GM18861 (cell line): ENCODE measurements around the gene BTBD8.

Experiments used
- ATAC-seq: cut with Tn5 transposase; IDR thresholded peaks from one replicate; pipeline ENCODE4 v1.9.1; 2021; ENCODE audit not compliant: unreplicated experiment

BTBD8 gene

DNA sequence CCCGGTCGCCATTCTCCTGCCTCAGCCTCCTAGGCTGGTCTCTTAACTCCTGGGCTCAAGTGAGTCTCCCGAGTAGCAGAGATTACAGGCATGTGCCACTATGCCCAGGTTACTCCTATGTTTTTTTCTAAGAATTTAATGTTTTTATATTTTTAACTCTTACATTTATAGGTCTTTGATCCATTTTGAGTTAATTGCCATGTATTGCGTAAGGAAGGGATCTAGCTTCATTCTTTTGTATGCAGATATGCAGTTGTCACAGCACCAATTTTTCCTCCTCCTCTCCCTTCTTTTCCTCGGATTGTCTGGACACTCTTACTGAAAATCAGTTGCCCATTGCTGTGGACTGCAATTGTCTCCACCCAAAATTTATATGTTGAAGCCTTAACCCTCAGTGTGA is 11.5 kb downstream of the BTBD8 start:
- no peak for ATAC-seq

DNA sequence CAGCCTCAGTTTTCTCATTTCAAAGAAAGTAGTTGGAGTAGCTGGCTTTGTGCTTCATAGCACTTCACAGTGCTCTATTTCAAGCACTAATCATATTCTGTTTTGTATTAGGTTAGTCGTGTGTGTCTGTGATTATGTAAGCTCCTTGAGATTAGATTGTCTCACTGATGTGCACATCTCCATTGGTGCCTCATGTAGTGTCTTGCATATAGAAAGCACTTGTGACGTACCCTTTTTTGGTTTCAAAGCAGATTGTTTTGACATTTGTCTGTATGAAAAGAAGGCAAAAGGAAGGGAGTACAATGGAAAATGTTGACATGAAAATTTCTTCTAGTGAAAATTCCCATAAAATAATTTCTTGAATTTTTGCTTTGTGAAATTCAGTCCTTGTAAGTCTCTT is 13.9 kb downstream of the BTBD8 start:
- no peak for ATAC-seq

DNA sequence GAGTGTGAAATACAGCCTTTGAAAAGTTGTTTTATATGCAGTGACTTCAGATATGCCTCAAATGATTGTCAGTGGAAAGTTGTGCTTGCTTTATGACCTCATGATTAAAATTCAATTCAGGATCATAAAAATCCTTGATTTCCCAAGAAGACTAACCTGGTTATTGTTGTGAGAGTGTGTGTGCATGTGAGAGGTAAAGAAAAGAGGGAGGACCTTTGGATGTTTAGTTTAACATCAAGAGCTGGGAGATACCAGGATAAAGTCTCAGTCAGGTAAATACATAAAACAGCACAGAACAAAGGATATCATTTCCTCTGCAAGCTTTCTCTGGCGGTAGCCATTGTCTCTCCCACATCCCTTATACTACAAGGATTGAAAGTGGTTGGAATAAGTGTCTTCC is 14.4 kb downstream of the BTBD8 start:
- ATAC-seq = no peak

DNA sequence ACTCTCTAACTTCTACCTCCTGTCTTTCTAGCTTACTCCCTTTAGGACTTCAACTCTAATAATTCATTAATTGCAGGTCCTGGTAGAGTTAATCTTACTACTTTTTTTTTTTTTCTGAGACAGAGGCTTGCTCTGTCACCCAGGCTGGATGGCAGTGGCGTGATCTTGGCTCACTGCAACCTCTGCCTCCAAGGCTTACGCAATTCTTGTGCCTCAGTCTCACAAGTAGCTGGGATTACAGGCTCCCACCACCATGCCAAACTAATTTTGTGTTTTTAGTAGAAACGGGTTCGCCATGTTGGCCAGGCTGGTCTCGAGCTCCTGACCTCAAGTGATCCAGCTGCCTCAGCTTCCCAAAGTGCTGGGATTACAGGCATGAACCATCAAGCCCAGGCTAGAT is 15.7 kb downstream of the BTBD8 start:
- ATAC-seq = no peak

DNA sequence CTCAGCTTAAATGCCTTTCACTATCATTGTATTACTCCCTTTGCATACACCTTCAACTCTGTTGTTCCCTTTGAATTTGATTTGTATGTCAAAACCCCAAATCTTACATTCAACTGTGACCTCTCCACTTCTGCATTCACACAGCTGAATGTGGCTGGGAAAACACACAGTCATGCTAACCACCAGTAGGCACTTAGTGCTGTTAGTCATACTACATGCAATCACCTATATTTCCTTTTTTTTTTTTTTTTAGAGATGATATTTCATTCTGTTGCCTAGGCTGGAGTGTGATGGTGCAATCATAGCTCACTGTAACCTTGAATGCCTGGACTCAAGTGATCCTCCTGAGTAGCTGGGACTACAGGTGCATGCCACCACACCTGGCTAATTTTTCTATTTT is 16.2 kb downstream of the BTBD8 start:
- no peak for ATAC-seq

DNA sequence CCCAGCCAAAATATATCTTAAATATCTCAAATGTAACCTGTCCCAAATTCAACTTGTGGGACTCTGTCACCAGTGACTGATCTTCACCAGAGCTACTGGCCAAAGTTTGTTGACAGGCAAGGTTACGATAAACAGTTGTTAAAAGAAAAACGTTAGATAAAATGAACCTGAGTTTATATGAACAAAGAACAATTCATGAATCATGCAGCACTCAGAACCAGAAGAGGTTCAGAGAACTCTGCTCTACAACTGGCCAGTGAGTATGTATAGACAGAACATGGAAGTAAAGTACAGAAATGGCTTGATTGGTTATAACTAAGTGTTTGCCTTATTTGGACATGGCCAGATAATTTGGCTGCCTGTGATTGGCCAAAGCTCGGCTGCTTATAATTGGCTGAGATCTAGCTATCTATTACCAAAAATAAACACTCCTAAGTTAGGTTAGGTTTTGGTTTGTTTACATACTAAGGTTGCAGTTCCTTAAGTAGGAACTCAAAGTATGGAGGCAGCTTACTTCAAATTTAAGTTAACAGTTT is 25.5 kb downstream of the BTBD8 start:
- no peak for ATAC-seq

DNA sequence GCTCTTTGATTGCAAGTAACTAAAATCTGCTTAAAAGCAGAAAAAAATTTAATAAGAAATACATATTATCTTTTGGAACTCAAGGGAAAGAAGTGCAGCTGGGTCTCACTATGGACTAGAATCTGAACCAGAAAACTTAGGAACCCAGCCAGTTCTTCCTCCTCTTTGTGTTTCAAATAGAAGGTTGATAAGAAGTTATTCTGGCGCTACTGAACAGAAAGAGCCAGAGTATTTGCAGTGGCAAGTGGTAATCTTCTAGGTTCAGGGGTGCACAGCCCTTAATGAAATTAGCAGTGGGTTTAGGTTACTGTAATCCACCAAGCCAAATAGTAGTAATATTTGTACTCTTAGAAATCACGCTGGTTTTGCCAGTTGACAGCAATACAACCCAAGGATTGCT is 28.5 kb downstream of the BTBD8 start:
- ATAC-seq = no peak

DNA sequence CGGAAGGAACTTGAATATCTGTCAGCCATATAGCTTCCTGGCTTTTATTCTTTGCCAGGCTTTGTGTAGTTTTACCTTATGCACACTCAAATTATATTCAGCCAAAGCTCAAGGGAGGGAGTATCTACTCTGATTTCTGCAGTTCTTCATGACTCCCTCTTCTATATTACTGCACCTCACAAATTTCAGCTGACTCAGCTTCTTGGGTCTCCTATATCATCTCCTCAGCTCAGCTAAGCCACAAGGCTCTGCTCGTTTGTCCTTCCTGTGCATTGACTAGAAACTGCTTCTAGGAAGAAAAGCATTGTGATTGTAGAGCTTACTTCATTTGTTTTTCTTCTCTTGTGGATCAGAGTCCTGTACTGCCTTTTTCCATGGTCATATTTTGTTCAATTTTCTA is 37.4 kb downstream of the BTBD8 start:
- no peak for ATAC-seq

DNA sequence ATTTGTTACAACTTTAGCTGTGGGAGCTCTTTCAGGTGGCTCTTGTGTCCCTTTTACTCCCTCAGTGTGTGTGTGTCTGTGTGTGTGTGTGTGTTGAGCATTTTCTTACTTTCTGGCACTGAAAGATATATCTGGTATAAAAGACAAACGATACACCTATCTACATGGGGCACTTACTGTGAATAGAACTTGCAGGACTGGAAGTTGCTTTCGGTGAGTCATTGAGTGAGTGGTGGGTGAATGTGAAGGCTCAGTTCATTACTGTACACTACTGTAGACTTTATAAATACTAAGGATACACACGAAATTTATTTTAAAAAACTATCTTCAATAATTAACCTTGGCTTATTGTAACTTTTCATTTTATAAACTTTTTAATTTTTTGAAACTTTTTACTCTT is 38.7 kb downstream of the BTBD8 start:
- no peak for ATAC-seq

DNA sequence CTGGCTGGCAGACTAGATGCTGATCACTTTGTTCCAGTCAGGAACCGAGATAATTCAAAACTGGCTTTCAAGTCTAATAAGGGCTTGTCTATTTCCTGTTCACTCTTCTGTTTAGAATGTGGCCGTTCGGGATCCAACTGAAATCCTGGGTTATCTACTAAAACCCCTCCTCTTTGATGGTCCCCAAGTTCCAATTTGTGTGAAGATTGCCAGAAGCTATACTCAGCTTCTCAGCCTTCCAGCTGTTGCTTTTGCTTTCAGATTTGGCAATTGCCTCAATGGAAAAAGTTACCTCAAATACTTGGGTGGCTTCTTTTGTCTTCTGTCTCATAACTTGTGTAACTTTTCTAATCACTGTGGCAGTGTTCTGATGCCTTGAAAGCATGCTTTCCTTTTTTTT is 43.7 kb downstream of the BTBD8 start:
- no peak for ATAC-seq

DNA sequence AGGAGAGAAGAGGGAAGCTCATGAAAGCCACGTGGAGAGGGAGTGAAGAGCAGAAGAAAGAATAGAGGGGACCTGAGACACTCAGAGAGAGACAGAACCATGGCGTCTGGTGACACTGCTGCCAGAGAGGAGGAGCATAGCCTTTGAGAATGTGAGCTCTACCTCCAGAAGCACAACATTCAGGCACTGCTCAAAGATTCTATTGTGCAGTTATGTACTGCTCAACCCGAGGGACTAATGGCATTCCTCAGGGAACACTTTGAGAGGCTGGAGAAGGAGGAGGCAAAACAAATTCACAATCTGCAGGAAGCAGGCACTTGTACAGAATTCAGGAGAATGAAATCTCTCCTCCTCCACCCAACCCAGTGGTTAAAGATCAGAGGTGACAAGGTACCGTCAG is 45.1 kb downstream of the BTBD8 start:
- ATAC-seq = no peak

DNA sequence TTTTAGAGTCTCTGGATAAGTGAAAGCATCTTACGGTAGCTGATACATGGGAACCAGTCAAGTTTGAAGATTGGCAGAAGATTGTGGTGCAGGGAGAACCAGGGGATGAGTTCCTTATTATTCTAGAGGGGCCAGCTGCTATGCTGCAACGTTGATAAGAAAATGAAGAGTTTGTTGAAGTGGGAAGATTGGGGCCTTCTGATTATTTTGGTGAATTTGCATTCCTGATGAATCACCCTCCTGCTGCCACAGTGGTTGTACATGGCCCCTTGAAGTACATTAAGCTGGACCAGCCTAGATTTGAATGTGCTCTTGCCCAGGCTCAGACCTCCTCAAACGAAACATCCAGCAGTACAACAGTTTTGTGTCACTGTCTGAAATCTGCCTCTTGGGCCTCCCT is 45.9 kb downstream of the BTBD8 start:
- no peak for ATAC-seq

DNA sequence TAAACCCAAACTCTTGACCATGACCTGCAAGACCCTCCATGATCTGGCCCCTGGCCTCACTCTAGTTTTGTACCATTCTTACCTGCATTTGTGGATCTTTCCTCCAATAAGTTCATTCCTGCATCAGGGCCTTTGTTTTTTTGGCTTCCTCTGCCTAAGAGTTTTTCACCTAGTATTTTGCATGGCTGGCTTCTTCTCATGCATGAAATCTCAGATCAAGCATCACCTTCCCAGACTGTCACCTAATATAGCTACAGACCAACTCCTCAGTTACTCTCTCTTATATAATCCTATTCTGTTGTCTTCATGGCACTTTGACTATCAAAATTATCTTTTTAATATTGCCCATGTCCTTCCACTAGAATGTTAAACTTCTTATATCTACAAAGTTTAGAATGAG is 54.2 kb downstream of the BTBD8 start:
- ATAC-seq = no peak

DNA sequence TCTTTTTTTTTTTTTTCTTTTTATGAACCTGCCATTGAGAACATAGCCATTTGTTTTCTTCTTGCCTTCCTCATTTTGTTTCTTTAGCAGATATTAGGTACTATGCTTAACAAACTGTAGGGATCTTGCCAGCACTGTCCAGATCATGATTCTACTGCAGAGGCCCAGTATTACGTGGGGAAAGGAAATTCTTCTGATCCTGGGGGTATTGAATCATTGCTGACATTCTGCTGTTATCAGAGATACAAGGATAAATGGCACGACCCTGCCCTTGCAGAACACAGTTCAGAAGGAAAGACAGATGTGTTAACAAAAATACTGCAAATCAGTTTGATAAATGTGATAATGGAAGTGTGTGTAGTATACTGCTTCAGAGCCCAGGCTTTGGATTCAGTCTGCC is 56.2 kb downstream of the BTBD8 start:
- no peak for ATAC-seq

DNA sequence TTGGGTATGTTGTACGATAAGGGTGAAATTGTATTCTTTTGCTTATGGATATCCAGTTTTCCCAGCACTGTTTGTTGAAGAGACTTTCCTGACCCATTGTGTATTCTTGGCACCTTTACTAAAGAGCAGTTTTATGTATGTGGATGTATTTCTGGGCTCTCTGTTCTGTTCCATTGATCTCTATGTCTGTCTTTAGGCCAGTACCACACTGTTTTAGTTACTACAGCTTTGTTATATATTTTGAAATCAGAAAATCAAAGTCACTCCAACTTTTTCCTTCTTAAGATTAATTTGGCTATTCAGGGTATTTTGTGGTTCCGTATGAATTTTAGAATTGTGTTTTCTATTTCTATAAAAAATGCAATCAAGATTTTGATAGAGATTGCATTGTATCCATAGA is 74.8 kb downstream of the BTBD8 start:
- ATAC-seq = no peak

DNA sequence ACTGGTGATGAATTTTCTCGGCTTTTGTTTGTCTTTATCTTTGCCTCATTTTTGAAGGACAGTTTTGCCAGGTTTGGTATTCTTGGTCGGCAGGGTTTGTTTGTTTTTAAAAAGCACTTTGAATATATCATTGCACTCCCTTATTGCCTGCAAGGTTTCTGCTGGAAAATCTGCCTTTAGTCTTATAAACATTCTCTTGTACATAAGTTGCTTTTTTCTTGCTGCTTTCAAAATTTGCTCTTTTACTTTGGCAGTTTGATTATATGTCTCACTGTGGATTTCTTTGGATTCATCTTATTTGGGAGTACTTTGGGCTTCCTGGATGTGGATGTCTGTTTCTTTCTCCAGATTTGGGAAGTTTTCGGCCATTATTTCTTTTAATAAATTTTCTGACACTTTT is 79.4 kb downstream of the BTBD8 start:
- ATAC-seq = no peak

DNA sequence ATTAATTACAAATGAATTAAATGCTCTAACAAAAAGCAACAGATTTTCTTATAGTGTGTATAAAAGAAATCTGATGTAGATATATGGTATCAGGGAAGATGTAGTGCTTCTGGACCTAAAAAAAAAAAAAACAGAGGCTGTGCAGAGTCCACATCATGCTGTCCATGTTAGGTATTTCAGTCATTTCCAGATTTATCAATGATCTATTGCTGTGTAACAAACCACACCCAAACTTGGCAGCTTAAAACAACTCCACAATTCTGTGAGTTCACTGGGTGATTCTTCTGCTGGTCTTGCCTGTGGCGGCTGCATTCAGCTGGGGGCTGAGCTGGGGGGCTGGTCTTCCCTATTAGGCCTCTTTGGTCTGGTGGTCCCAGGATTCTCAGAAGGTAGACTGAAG is 85.2 kb downstream of the BTBD8 start:
- no peak for ATAC-seq

DNA sequence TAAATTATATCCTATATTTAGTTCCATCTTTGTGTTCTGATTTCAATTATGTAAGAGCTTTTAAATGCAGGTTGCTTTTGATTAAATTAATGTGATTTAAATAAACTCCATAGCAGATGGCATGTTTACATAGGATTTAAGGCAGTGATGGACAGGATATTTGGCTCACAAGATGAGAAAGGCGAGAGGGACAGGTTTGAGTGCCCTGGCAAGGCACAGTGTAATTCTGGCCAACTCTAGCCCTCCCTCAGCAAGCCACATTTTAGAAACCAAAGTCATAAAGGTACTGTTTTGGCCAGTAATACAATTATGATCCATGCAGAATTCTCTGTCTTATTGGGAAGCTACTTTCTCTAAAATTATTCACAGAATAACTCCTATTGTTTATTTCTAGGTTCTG is 87.0 kb downstream of the BTBD8 start:
- no peak for ATAC-seq

DNA sequence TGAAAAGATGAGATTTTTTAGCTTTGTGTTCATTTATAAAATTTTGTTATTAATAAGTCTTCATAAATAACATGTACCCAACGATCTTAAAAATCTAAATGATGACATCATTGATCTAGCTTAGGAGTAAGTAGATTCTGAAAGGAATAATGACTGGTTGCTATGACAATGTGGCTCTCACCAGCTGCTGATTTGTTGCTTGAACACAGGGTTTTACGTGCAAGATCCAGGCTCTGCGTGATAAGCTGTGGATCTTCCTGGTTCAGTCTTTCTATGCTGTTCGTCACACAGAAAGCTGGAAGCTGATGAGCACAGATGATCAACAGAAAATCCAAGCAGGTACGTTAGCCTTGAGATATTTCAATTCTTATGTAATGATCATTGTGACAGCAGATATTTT is 88.5 kb downstream of the BTBD8 start:
- no peak for ATAC-seq

DNA sequence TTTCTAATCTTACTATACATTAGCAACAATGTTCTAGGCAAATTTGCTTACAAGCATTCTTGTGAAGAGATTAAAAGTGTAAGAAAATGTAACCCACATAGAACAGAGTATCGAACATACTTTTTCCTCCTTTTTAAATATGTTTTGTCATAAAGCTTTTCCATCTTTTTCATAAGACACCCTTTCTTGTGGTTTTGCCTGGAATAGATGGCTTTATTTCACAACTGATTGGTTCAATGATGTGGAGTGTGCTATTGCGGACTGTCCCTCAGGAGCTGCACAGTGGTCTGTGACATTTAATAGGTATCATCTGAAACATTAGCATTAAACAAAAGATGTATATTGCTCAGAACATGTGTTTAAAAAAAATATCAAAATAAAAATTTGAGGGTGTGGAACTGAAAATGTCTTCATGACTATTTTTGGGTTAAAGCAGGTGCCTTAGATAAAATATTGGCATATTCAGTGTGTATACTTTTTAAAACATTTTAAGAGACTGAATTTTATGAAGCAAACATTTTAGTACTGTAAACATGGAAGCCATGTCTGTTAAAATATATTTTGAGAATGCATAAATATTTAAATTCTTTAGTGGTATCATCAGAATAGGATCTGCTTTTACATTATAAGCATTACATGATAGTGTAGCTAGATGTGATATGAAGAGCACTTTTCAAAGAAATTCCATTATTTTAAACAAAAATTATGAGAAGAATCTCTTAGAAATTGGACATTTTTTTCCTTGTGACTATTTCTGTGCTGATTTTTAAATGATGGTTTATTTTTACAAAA is 89.3 kb downstream of the BTBD8 start:
- no peak for ATAC-seq

DNA sequence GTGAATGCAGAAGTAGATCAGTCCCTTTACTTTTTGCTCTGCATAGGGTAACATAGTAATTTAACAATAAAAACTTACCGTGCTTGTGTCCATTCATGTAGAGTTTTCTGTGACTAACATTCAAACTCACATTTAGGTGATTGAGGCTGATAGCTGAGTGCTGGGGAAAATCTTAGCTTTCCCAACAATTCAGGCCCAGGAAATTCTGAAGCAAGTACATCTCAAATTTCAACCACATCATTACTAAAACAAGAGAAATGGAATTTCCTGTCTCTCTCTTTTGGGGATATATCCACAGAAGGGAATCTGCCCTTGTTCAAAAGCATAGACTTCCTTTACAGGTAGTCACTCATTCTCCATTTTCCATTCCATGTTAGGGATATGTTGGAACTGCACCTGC is 104.5 kb downstream of the BTBD8 start:
- ATAC-seq = no peak

DNA sequence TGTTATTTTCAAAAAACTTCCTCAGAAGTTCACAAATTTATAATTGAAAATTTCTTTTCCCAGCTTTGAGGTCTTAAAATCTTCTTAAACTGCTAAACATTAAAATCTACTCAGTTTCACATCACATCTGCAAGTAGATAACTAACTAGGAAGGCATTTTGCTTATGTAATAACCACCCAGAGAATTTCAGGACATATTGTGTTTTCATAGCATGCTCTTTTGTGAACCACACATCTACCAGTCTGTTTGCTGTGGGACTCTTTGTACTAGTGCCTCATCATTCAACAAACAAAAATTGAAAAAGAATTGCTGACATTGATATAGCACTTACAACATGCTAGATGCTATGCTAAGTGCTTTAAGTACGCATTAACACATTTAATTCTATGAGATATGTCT is 105.9 kb downstream of the BTBD8 start:
- no peak for ATAC-seq
